Measurements from ENCODE around the gene ZKSCAN5.

ZKSCAN5 gene

GRCh38 chr7:99579281-99579955, 75.0 kb downstream of the ZKSCAN5 start:
- H3K4me3 ChIP-seq (ENCODE audit: low read depth, low read length), result peak overlapping the region; percentile 61
- no peak for TF ChIP-seq CTCF (IDR thresholded peaks at IDR 0.05; ENCODE audit: low read depth, low read length)

GRCh38 chr7:99579956-99580777, 75.7 kb downstream of the ZKSCAN5 start:
- peak; percentile 35; the same call in 1 of the 2 replicates for TF ChIP-seq CTCF (IDR thresholded peaks at IDR 0.05; ENCODE audit: low read depth, low read length)
- peak overlapping the region; percentile 61 for H3K4me3 ChIP-seq (ENCODE audit: low read depth, low read length)

- H3K4me3 ChIP-seq (ENCODE audit: low read depth, low read length), result peak overlapping the region; percentile 61
Observed at GRCh38 chr7:99580778-99581332, 76.4 kb downstream of the ZKSCAN5 start.
